ENCODE measurements around the gene XRCC1. TPM values are rescaled to one million over a fixed set of nuclear protein-coding genes. Genes with fewer than 3 reads are reported as not detected.

The XRCC1 gene
- total RNA-seq, 3 donors from 2014 or later: 21.0 to 30.6 (median 29.0) TPM

DNA sequence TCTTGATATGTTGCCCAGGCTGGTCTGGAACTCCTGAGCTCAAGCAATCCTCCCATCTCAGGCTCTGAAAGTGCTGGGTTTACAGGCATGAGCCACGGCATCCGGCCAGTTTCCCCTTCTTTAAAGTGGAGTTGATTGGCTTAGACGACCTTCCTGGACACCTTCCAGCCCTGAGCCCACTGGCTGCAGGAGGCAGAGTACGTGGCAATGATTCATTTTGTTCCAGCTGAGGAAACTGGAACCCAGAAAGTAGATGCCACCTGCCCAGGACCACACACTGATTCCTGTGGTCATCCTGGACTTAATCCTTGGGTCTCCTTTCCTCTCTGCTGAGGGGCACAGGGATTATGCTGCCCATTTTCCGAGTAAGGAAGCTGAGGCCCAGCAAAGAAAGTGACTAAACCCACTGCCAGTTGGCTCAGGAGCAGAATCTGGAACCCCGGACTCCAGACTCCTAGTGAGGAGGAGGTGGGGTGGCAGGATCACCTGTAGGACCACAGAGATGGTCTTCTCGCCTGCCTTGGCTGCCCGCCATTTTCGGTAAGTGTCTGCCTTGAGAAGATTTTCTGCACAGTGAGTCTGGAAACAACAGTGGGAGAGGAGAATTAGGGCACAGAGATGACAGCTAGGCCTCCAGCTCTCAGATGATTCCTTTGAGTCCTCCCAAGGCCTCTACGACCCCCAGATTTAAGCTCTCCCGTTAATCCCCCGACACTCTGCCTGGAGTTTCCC is 737 bp downstream of the XRCC1 start:
- DNase-seq (ENCODE audit: low spot score in 2 of 2): no peak
- Histone ChIP-seq H3K4me3 (peak overlapping the region; percentile 69 to 87 (median 69)), H3K36me3 (no peaks in the 10 kb centered on the region), H3K27me3 (no peaks in the 10 kb centered on the region), H3K9me3 (no peaks in the 10 kb centered on the region), H3K4me1 (peaks cover 0 to 7% of the 10 kb centered on the region in 2 donors), H3K27ac (peak overlapping the region; percentile 70 to 91)
- intact Hi-C loops (cut with DNase I; ENCODE audit: low total_unique reads): no loop called here
- no peak for TF ChIP-seq CTCF (IDR thresholded peaks at IDR 0.05)
- TF ChIP-seq POLR2AphosphoS5 (IDR thresholded peaks at IDR 0.05): no peak
- no peak for TF ChIP-seq POLR2A (IDR thresholded peaks at IDR 0.05)

- no peaks in the 10 kb centered on the region for H3K27me3 ChIP-seq
- peaks cover 0 to 7% of the 10 kb centered on the region in 2 donors for H3K4me1 ChIP-seq
- H3K4me3 ChIP-seq: no peak overlapping the region
- H3K9me3 ChIP-seq: no peaks in the 10 kb centered on the region
- H3K27ac ChIP-seq: no peak overlapping the region
- no peak for TF ChIP-seq POLR2AphosphoS5 (IDR thresholded peaks at IDR 0.05)
- TF ChIP-seq POLR2A (IDR thresholded peaks at IDR 0.05): no peak
- no peak for TF ChIP-seq CTCF (IDR thresholded peaks at IDR 0.05)
- intact Hi-C loops (cut with DNase I; ENCODE audit: low total_unique reads): no loop called here
- no peaks in the 10 kb centered on the region for H3K36me3 ChIP-seq
- DNase-seq (ENCODE audit: low spot score in 2 of 2): no peak
Measured at GRCh38 chr19:43572171-43572588, 3.1 kb downstream of the XRCC1 start.

- no peaks in the 10 kb centered on the region for H3K36me3 ChIP-seq
- TF ChIP-seq POLR2AphosphoS5 (IDR thresholded peaks at IDR 0.05) (no peak), POLR2A (IDR thresholded peaks at IDR 0.05) (no peak), CTCF (IDR thresholded peaks at IDR 0.05) (no peak)
- no peak overlapping the region for H3K27ac ChIP-seq
- no peak for DNase-seq (ENCODE audit: low spot score in 2 of 2)
- H3K9me3 ChIP-seq: no peaks in the 10 kb centered on the region
- H3K4me3 ChIP-seq: no peak overlapping the region
- intact Hi-C loops (cut with DNase I; ENCODE audit: low total_unique reads): no loop called here
- peaks cover 0 to 7% of the 10 kb centered on the region in 2 donors for H3K4me1 ChIP-seq
- H3K27me3 ChIP-seq: no peaks in the 10 kb centered on the region
Measured at GRCh38 chr19:43570174-43570791, 5.0 kb downstream of the XRCC1 start.

- H3K4me1 ChIP-seq: peaks cover 0 to 4% of the 10 kb centered on the region in 2 donors
- H3K27me3 ChIP-seq: no peaks in the 10 kb centered on the region
- no peaks in the 10 kb centered on the region for H3K36me3 ChIP-seq
- intact Hi-C loops (cut with DNase I; ENCODE audit: low total_unique reads): no loop called here
- no peak overlapping the region for H3K27ac ChIP-seq
- H3K4me3 ChIP-seq: no peak overlapping the region
- DNase-seq (ENCODE audit: low spot score in 2 of 2): no peak
- TF ChIP-seq CTCF (IDR thresholded peaks at IDR 0.05): no peak
- TF ChIP-seq POLR2A (IDR thresholded peaks at IDR 0.05): no peak
- TF ChIP-seq POLR2AphosphoS5 (IDR thresholded peaks at IDR 0.05): no peak
- no peaks in the 10 kb centered on the region for H3K9me3 ChIP-seq
Measured at GRCh38 chr19:43569657-43570056, 5.7 kb downstream of the XRCC1 start.

DNA sequence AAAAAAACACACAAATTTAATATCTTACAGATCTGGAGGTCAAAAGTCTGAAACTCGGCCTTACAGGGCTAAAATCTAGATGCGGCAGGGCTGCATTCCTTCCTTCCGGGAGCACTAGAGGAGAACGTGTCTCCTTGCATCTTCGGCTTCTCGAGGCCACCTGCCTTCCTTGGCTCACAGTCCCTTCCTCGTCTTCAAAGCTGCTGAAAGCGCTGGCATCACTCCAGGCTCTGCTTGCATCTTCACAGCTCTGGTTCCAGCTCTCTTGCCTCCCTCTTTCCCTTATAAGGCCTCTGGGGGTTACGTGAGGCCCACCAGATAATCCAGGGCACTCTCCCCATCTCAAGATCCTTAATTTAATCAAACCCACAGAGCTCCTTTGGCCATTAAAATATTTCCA is 10.5 kb downstream of the XRCC1 start:
- no peaks in the 10 kb centered on the region for H3K4me1 ChIP-seq
- no peaks in the 10 kb centered on the region for H3K27me3 ChIP-seq
- DNase-seq (ENCODE audit: low spot score in 2 of 2): no peak
- no peak overlapping the region for H3K4me3 ChIP-seq
- H3K36me3 ChIP-seq: no peaks in the 10 kb centered on the region
- no peak for TF ChIP-seq POLR2A (IDR thresholded peaks at IDR 0.05)
- TF ChIP-seq CTCF (IDR thresholded peaks at IDR 0.05): no peak
- TF ChIP-seq POLR2AphosphoS5 (IDR thresholded peaks at IDR 0.05): no peak
- H3K27ac ChIP-seq: no peak overlapping the region
- intact Hi-C loops (cut with DNase I; ENCODE audit: low total_unique reads): no loop called here
- no peaks in the 10 kb centered on the region for H3K9me3 ChIP-seq

Measured in breast epithelium (tissue), 4 donors.